GM12878 (cell line): ENCODE results near the gene GRK6. TPM values are rescaled to one million over a fixed set of nuclear protein-coding genes. Genes with fewer than 3 reads are reported as not detected.

Experiments
- BRCA1 ChIP-seq: IDR thresholded peaks from 2 replicates; pipeline ENCODE4 v1.6.1; 2011; ENCODE audit warnings: low read depth, low read length, improper control_type of control experiment
- CBFB ChIP-seq: IDR thresholded peaks from 2 replicates; pipeline ENCODE4 v1.6.1; 2016; ENCODE audit warnings: antibody characterized with exemption, low read depth
- EP300 ChIP-seq, 2 experiments: fragments of 150-350 bp in 1 of 2; IDR thresholded peaks; 2 replicates each; pipeline ENCODE4 v1.6.1; 2011 to 2012; ENCODE audit warnings: low read depth in 2 of 2, low read length in 2 of 2, borderline replicate concordance in 1 of 2, improper control_type of control experiment in 1 of 2, inconsistent platforms in 1 of 2; ENCODE audit not compliant: control insufficient read depth in 1 of 2
- IKZF1 ChIP-seq: fragments of 450-650 bp; conservative IDR thresholded peaks from 2 replicates; pipeline ENCODE4 v1.6.1; 2017; ENCODE audit warnings: antibody characterized with exemption, mild to moderate bottlenecking
- JUNB ChIP-seq: IDR thresholded peaks from 2 replicates; pipeline ENCODE4 v1.6.1; 2016; ENCODE audit warnings: antibody characterized with exemption, mild to moderate bottlenecking
- MTA2 ChIP-seq: fragments of 450-650 bp; IDR thresholded peaks from 2 replicates; pipeline ENCODE4 v1.6.1; 2016; ENCODE audit warnings: low read depth, mild to moderate bottlenecking, moderate library complexity
- RB1 ChIP-seq: fragments of 450-650 bp; formaldehyde crosslinking; IDR thresholded peaks from 2 replicates; pipeline ENCODE4 v1.6.1; 2017; ENCODE audit warnings: mild to moderate bottlenecking, borderline replicate concordance
- SMC3 ChIP-seq: IDR thresholded peaks from 2 replicates; pipeline ENCODE4 v1.6.1; 2011; ENCODE audit warnings: low read length, improper control_type of control experiment, borderline replicate concordance
- STAT3 ChIP-seq: IDR thresholded peaks from 2 replicates; pipeline ENCODE4 v1.6.1; 2011; ENCODE audit warnings: low read depth, low read length, improper control_type of control experiment
- ZNF217 ChIP-seq: fragments of 450-650 bp; IDR thresholded peaks from 2 replicates; pipeline ENCODE4 v1.6.1; 2017; ENCODE audit warnings: antibody characterized with exemption, mild to moderate bottlenecking
- ZNF274 ChIP-seq: IDR thresholded peaks from one replicate; pipeline ENCODE4 v1.8.0; 2011; ENCODE audit not compliant: insufficient read length, insufficient read depth
- ZNF622 ChIP-seq: fragments of 450-650 bp; IDR thresholded peaks from 2 replicates; pipeline ENCODE4 v1.6.1; 2017; ENCODE audit warnings: mild to moderate bottlenecking, inconsistent platforms
- ZSCAN29 ChIP-seq: fragments of 450-650 bp; IDR thresholded peaks from 2 replicates; pipeline ENCODE4 v1.6.1; 2017; ENCODE audit warnings: mild to moderate bottlenecking, moderate library complexity
- ZZZ3 ChIP-seq: IDR thresholded peaks from 2 replicates; pipeline ENCODE4 v1.6.1; 2011; ENCODE audit warnings: low read depth; ENCODE audit not compliant: control insufficient read depth, insufficient read length
- polyA plus RNA-seq, 11 experiments: library from polyadenylated mRNA; depleted of rRNA in 4 of 11; unstranded in 6 of 11; stranded (reverse) in 5 of 11; fragments of >200 nt; fragmentation: Nextera tagmentation in 4 of 11; fragmentation: Illumina TruSeq in 1 of 11; extraction: Ambion mirVana in 4 of 11; extraction: Trizol in 1 of 11; gene quantifications; 1 replicate in 1 of 11; 2 replicates in 10 of 11; pipeline versions ENCODE4 v1.2.1 to v1.2.3, GENCODE V29; 2011 to 2016; ENCODE audit warnings: inconsistent platforms in 2 of 11, missing spikeins in 2 of 11, low read depth in 1 of 11
- total RNA-seq, 4 experiments: library from RNA; depleted of rRNA in 3 of 4; stranded (reverse); fragments of >200 nt in 3 of 4; fragmentation: Illumina TruSeq in 1 of 4; extraction: Trizol in 1 of 4; gene quantifications; 2 replicates each; pipeline versions ENCODE4 v1.2.1 to v1.2.3, GENCODE V29; 2013 to 2021
- TF ChIP-seq, protein P1 (sequence below): fragments of 450-650 bp; IDR thresholded peaks from 2 replicates; pipeline ENCODE4 v1.6.1; 2017; ENCODE audit warnings: mild to moderate bottlenecking
- TF ChIP-seq, protein P2 (sequence below): IDR thresholded peaks from 2 replicates; pipeline ENCODE4 v1.6.1; 2011; ENCODE audit warnings: borderline replicate concordance, low read depth, mild to moderate bottlenecking, moderate library complexity, mixed read lengths, low read length; ENCODE audit not compliant: insufficient read depth; ENCODE audit errors: extremely low read length
- TF ChIP-seq, protein P3 (sequence below): fragments of 150-350 bp; IDR thresholded peaks from 2 replicates; pipeline ENCODE4 v1.6.1; 2014; ENCODE audit warnings: mild to moderate bottlenecking, low read depth, low read length
- TF ChIP-seq, protein P4 (sequence below): IDR thresholded peaks from 2 replicates; pipeline ENCODE4 v1.6.1; 2012; ENCODE audit warnings: low read depth, low read length, improper control_type of control experiment
- TF ChIP-seq, protein P5 (sequence below): fragments of 150-350 bp; IDR thresholded peaks from 2 replicates; pipeline ENCODE4 v1.6.1; 2016; ENCODE audit warnings: low read depth, low read length

Gene GRK6
- total and polyA plus RNA-seq, 10 of the 15 experiments (the other 5 are each of a cell fraction or from before 2014, with no cell fraction given), result 0.79 to 124 (median 41.6) TPM

DNA sequence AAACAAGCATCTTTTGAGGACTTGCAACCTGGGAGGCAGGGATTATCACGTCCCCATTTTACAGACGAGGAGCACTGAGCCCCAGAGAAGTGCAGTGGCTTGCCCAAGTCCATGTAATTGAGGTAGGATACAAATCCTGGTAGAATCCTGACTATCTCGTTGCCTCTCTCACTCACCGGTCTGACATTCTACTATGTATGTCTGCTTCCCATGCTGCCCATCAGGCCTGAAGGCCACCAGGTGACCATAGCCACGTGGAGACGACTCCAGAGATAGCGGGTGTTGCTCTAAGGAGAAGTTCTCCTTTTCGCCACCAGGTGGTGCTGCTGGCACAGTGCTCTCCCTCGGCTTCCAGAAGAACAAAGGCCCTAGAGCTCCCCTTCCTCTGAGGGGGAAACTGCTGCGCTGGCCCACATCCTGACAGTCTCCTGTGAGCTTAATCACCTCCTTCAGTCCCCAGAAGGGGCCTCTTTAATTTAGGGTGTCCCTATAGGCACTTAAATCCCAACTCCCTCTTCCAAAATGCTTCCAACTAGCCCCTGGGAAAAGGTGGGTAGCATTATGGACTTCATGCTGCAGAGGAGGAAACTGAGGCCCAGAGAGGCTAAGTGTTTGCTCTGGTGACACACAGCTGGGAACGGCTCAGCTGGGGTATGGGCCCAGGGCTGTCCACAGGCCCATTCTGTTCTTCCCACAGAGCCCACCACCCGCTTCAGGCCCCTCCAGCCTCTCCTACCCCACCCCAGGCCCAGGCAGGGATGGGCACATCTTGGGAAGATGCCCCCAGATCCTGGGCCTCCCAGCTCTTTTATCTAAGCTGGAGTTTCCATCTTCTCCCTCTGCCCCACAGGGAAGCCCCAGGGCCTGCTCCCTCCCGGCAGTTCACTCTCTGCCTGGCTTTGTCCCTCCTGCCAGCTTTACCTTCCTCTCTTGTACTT, 35.8 kb upstream of the GRK6 start (continued):
- TF ChIP-seq, protein P1, sequence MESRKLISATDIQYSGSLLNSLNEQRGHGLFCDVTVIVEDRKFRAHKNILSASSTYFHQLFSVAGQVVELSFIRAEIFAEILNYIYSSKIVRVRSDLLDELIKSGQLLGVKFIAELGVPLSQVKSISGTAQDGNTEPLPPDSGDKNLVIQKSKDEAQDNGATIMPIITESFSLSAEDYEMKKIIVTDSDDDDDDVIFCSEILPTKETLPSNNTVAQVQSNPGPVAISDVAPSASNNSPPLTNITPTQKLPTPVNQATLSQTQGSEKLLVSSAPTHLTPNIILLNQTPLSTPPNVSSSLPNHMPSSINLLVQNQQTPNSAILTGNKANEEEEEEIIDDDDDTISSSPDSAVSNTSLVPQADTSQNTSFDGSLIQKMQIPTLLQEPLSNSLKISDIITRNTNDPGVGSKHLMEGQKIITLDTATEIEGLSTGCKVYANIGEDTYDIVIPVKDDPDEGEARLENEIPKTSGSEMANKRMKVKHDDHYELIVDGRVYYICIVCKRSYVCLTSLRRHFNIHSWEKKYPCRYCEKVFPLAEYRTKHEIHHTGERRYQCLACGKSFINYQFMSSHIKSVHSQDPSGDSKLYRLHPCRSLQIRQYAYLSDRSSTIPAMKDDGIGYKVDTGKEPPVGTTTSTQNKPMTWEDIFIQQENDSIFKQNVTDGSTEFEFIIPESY, result peak; percentile 6; the same call in 1 of the 2 replicates
- TF ChIP-seq CBFB, result no peak
- no peak; the same call in 1 of the 2 replicates for TF ChIP-seq RB1
- TF ChIP-seq, protein P2, sequence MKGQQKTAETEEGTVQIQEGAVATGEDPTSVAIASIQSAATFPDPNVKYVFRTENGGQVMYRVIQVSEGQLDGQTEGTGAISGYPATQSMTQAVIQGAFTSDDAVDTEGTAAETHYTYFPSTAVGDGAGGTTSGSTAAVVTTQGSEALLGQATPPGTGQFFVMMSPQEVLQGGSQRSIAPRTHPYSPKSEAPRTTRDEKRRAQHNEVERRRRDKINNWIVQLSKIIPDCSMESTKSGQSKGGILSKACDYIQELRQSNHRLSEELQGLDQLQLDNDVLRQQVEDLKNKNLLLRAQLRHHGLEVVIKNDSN, result peak; percentile 55
- TF ChIP-seq, protein P3, sequence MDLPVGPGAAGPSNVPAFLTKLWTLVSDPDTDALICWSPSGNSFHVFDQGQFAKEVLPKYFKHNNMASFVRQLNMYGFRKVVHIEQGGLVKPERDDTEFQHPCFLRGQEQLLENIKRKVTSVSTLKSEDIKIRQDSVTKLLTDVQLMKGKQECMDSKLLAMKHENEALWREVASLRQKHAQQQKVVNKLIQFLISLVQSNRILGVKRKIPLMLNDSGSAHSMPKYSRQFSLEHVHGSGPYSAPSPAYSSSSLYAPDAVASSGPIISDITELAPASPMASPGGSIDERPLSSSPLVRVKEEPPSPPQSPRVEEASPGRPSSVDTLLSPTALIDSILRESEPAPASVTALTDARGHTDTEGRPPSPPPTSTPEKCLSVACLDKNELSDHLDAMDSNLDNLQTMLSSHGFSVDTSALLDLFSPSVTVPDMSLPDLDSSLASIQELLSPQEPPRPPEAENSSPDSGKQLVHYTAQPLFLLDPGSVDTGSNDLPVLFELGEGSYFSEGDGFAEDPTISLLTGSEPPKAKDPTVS, result no peak
- TF ChIP-seq, protein P4, sequence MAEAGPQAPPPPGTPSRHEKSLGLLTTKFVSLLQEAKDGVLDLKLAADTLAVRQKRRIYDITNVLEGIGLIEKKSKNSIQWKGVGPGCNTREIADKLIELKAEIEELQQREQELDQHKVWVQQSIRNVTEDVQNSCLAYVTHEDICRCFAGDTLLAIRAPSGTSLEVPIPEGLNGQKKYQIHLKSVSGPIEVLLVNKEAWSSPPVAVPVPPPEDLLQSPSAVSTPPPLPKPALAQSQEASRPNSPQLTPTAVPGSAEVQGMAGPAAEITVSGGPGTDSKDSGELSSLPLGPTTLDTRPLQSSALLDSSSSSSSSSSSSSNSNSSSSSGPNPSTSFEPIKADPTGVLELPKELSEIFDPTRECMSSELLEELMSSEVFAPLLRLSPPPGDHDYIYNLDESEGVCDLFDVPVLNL, result no peak
- no peak for TF ChIP-seq ZSCAN29
- no peak for TF ChIP-seq JUNB
- TF ChIP-seq ZZZ3, result no peak
- no peak for TF ChIP-seq MTA2
- TF ChIP-seq ZNF622, result no peak
- TF ChIP-seq STAT3, result no peak
- TF ChIP-seq IKZF1, result peak; percentile 21; the same call in 1 of the 2 replicates
- TF ChIP-seq BRCA1, result no peak
- no peak; a peak in 1 of 4 replicates for TF ChIP-seq EP300 (IDR thresholded peaks at IDR 0.05; ENCODE audit: borderline replicate concordance in 1 of 2, control insufficient read depth in 1 of 2, low read depth in 2 of 2, low read length in 2 of 2)
- peak; percentile 95 for TF ChIP-seq SMC3
- TF ChIP-seq ZNF274, result no peak
- TF ChIP-seq ZNF217, result no peak
- TF ChIP-seq, protein P5, sequence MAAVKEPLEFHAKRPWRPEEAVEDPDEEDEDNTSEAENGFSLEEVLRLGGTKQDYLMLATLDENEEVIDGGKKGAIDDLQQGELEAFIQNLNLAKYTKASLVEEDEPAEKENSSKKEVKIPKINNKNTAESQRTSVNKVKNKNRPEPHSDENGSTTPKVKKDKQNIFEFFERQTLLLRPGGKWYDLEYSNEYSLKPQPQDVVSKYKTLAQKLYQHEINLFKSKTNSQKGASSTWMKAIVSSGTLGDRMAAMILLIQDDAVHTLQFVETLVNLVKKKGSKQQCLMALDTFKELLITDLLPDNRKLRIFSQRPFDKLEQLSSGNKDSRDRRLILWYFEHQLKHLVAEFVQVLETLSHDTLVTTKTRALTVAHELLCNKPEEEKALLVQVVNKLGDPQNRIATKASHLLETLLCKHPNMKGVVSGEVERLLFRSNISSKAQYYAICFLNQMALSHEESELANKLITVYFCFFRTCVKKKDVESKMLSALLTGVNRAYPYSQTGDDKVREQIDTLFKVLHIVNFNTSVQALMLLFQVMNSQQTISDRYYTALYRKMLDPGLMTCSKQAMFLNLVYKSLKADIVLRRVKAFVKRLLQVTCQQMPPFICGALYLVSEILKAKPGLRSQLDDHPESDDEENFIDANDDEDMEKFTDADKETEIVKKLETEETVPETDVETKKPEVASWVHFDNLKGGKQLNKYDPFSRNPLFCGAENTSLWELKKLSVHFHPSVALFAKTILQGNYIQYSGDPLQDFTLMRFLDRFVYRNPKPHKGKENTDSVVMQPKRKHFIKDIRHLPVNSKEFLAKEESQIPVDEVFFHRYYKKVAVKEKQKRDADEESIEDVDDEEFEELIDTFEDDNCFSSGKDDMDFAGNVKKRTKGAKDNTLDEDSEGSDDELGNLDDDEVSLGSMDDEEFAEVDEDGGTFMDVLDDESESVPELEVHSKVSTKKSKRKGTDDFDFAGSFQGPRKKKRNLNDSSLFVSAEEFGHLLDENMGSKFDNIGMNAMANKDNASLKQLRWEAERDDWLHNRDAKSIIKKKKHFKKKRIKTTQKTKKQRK, result no peak
